ENCODE results near the gene ZBTB20. TPM values are rescaled to one million over a fixed set of nuclear protein-coding genes. Genes with fewer than 3 reads are reported as not detected.

Gene ZBTB20
- total and polyA plus RNA-seq, 2 of the 4 experiments (the other 2 are of a cell fraction): 0.75 to 14.7 TPM

DNA sequence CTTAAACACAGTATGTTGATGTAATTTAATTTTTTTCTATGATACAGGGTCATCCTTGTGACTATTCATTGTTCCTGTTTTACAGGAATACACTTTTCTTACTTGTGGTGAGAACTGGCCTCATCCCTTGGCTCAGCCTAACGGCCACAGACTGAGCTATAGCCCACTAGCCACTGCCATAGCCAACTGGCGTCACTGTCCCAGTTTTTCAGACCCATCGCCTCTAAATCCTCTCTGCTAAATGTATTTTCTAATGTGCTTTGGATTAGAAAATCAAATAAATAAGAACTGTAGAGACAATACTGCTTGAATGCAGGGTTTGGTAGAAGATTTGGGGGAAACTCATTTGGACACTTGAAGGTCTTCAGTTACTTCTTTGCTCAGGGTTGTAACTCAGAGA lies 740.2 kb downstream of the ZBTB20 start:
- H3K36me3 ChIP-seq (ENCODE audit: control insufficient read depth, insufficient read depth, low read length): no peaks in the 10 kb centered on the region
- H4K91ac ChIP-seq (ENCODE audit: insufficient read depth, low read depth, low read length): no peak overlapping the region
- H3K9ac ChIP-seq (ENCODE audit: low read depth, low read length): no peak overlapping the region
- H2BK120ac ChIP-seq (ENCODE audit: low read depth, low read length): no peak overlapping the region
- H3K14ac ChIP-seq (replicated peaks; ENCODE audit: low read depth, low read length): no peak overlapping the region
- H3K27ac ChIP-seq (ENCODE audit: insufficient read depth, low read length): no peak overlapping the region
- H3K27me3 ChIP-seq (ENCODE audit: control insufficient read depth, insufficient read depth, low read length): no peaks in the 10 kb centered on the region
- no peak overlapping the region for H4K8ac ChIP-seq (ENCODE audit: low read depth in 2 of 2, low read length in 2 of 2)
- H3K9me1 ChIP-seq (ENCODE audit: insufficient read depth, low read length): peaks cover 9% of the 10 kb centered on the region; the same call in 1 of the 2 replicates
- in situ Hi-C loops (cut with MboI; ENCODE audit: low sequenced_read_pairs) (no loop called here), intact Hi-C loops (cut with micrococcal nuclease) (no loop called here), dilution Hi-C loops (cut with HindIII; ENCODE audit: low sequenced_read_pairs, unreplicated experiment) (no loop called here)
- no peak overlapping the region for H2AK5ac ChIP-seq (ENCODE audit: low read depth, low read length)
- no peak overlapping the region for H2AK9ac ChIP-seq (replicated peaks; ENCODE audit: low read depth, low read length, poor library complexity)
- BruUV-seq (replicated peaks): no TSS peak
- H3K23ac ChIP-seq (ENCODE audit: low read depth, low read length): no peak overlapping the region
- peaks cover 8 to 23% of the 10 kb centered on the region in 2 experiments for H3K79me1 ChIP-seq (ENCODE audit: low read depth in 1 of 2, low read length in 2 of 2)
- H2BK20ac ChIP-seq (ENCODE audit: low read depth, low read length): no peak overlapping the region
- no peak overlapping the region for H2BK15ac ChIP-seq (ENCODE audit: low read depth, low read length)
- H3K4me2 ChIP-seq (ENCODE audit: low read depth, low read length): no peak overlapping the region
- no peak overlapping the region for H3K4me3 ChIP-seq (ENCODE audit: insufficient read depth, low read depth, low read length)
- no peak overlapping the region for H3K18ac ChIP-seq (ENCODE audit: low read depth, low read length)
- H4K5ac ChIP-seq (ENCODE audit: low read depth, low read length): no peak overlapping the region
- no peak overlapping the region for H2AFZ ChIP-seq (replicated peaks; ENCODE audit: low read length, poor library complexity)
- H3K4me1 ChIP-seq (ENCODE audit: control insufficient read depth, insufficient read depth, low read length): peaks cover 12% of the 10 kb centered on the region
- no peaks in the 10 kb centered on the region for H3K9me3 ChIP-seq (ENCODE audit: control insufficient read depth, insufficient read depth, low read length)
- TF ChIP-seq MXI1 (IDR thresholded peaks at IDR 0.05; ENCODE audit: borderline replicate concordance, low read depth, low read length) (no peak), CEBPB (IDR thresholded peaks at IDR 0.05; ENCODE audit: low read depth, low read length) (no peak), BHLHE40 (IDR thresholded peaks at IDR 0.05; ENCODE audit: low read depth, low read length) (no peak), FOS (IDR thresholded peaks at IDR 0.05; ENCODE audit: low read depth, low read length) (no peak), CHD1 (IDR thresholded peaks at IDR 0.05; ENCODE audit: low read depth, low read length) (no peak), SMC3 (IDR thresholded peaks at IDR 0.05; ENCODE audit: low read depth, low read length) (no peak), RCOR1 (IDR thresholded peaks at IDR 0.05; ENCODE audit: insufficient replicate concordance, low read length) (no peak)
- TF ChIP-seq, protein P1, sequence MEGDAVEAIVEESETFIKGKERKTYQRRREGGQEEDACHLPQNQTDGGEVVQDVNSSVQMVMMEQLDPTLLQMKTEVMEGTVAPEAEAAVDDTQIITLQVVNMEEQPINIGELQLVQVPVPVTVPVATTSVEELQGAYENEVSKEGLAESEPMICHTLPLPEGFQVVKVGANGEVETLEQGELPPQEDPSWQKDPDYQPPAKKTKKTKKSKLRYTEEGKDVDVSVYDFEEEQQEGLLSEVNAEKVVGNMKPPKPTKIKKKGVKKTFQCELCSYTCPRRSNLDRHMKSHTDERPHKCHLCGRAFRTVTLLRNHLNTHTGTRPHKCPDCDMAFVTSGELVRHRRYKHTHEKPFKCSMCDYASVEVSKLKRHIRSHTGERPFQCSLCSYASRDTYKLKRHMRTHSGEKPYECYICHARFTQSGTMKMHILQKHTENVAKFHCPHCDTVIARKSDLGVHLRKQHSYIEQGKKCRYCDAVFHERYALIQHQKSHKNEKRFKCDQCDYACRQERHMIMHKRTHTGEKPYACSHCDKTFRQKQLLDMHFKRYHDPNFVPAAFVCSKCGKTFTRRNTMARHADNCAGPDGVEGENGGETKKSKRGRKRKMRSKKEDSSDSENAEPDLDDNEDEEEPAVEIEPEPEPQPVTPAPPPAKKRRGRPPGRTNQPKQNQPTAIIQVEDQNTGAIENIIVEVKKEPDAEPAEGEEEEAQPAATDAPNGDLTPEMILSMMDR (conservative IDR thresholded peaks at IDR 0.05; ENCODE audit: low read depth, low read length): no peak
- H3K4ac ChIP-seq (ENCODE audit: low read depth, low read length): no peak overlapping the region
- ChIA-PET CTCF (interaction anchor here (1.4 kb wide), 1 partner anchor 45 kb away, joined by 4 read pairs; no protein-coding TSS in a partner anchor), POLR2A (ENCODE audit: unreplicated experiment) (no interaction called here)
- WGBS, 2 experiments (ENCODE audit: extremely low coverage in 2 of 2, insufficient read length in 1 of 2): 100% methylated on average over 1 of the region's 3 CpGs; no CpG with 5 or more reads in 1 of the 2 experiments
- no peak overlapping the region for H2BK5ac ChIP-seq (ENCODE audit: low read depth, low read length, poor library complexity, severe bottlenecking)
- DNase-seq: no peak
- no peak overlapping the region for H3K56ac ChIP-seq (ENCODE audit: extremely low read depth, insufficient read depth, low read length)
- no peaks in the 10 kb centered on the region for H4K20me1 ChIP-seq (ENCODE audit: insufficient read depth, low read length)
- no peak for ATAC-seq (ENCODE audit: low read depth)

All from IMR-90 (cell line).